SK-N-SH (cell line): ENCODE data around the gene OGFOD2. TPM values are rescaled to one million over a fixed set of nuclear protein-coding genes. Genes with fewer than 3 reads are reported as not detected.

Source experiments
- CTCF ChIA-PET: fragments of 300-600, 350-600 bp; formaldehyde crosslinking; extraction: SDS; loops from one replicate; lab custom pipeline; 2021; lab: Yijun Ruan, JAX
- POLR2A ChIA-PET: fragments of 350-600 bp; sonication (Branson Sonifier 250); formaldehyde crosslinking; extraction: SDS; loops from one replicate; lab custom pipeline; 2020; ENCODE audit warnings: antibody characterized with exemption, inconsistent platforms; lab: Yijun Ruan, JAX
- DNase-seq: peaks from one replicate; pipeline ENCODE4 v3.0.0; 2012
- H2AFZ ChIP-seq: fragments of 200-600 bp; sonication (generic); 2 replicates; pipeline ENCODE4 v1.8.1; 2016; ENCODE audit warnings: antibody characterized with exemption, mild to moderate bottlenecking, low read depth
- H3F3A ChIP-seq: fragments of 200-600 bp; sonication (generic); replicated peaks from 2 replicates; pipeline ENCODE3; 2016; ENCODE audit warnings: antibody characterized with exemption, mild to moderate bottlenecking; ENCODE audit not compliant: insufficient read depth
- H3K27ac ChIP-seq, 2 experiments: fragments of 200-500 bp in 1 of 2; fragments of 200-600 bp in 1 of 2; sonication (Bioruptor generic) in 1 of 2; sonication (generic), shearing (Covaris generic) in 1 of 2; 2 replicates each; pipeline versions ENCODE4 v1.5.1 to v1.6.1; 2014 to 2016; ENCODE audit warnings: low read depth in 2 of 2, inconsistent platforms in 1 of 2, low read length in 1 of 2, mild to moderate bottlenecking in 1 of 2, mixed read lengths in 1 of 2
- H3K27me3 ChIP-seq: fragments of 200-600 bp; sonication (generic), shearing (Covaris generic); 2 replicates; pipeline ENCODE4 v1.6.1; 2016; ENCODE audit warnings: mixed run types; ENCODE audit not compliant: insufficient read depth
- H3K36me3 ChIP-seq, 2 experiments: fragments of 200-500 bp in 1 of 2; fragments of 200-600 bp in 1 of 2; sonication (Bioruptor generic) in 1 of 2; sonication (generic) in 1 of 2; replicated peaks in 1 of 2; 2 replicates each; pipeline versions ENCODE3 to v1.5.1; 2014 to 2016; ENCODE audit warnings: low read length in 1 of 2, mild to moderate bottlenecking in 1 of 2; ENCODE audit not compliant: insufficient read depth in 2 of 2, control insufficient read depth in 1 of 2
- H3K4me1 ChIP-seq, 2 experiments: fragments of 200-500 bp in 1 of 2; fragments of 200-600 bp in 1 of 2; sonication (Bioruptor generic) in 1 of 2; sonication (generic), shearing (Covaris generic) in 1 of 2; 2 replicates each; pipeline versions ENCODE4 v1.5.1 to v1.6.1; 2014 to 2016; ENCODE audit warnings: low read depth in 1 of 2, low read length in 1 of 2, mixed run types in 1 of 2; ENCODE audit not compliant: insufficient read depth in 2 of 2, control insufficient read depth in 1 of 2
- H3K4me2 ChIP-seq: fragments of 200-600 bp; sonication (generic), shearing (Covaris generic); 2 replicates; pipeline ENCODE4 v1.6.1; 2017; ENCODE audit warnings: mixed run types
- H3K4me3 ChIP-seq, 2 experiments: fragments of 200-500 bp in 1 of 2; fragments of 200-600 bp in 1 of 2; sonication (Bioruptor generic) in 1 of 2; sonication (generic), shearing (Covaris generic) in 1 of 2; 2 replicates each; pipeline versions ENCODE4 v1.5.1 to v1.8.1; 2014 to 2016; ENCODE audit warnings: low read depth in 2 of 2, inconsistent platforms in 1 of 2, low read length in 1 of 2, mild to moderate bottlenecking in 1 of 2, mixed read lengths in 1 of 2, moderate library complexity in 1 of 2
- H3K79me2 ChIP-seq: fragments of 200-600 bp; sonication (generic); 2 replicates; pipeline ENCODE4 v1.8.1; 2017; ENCODE audit warnings: mild to moderate bottlenecking; ENCODE audit not compliant: insufficient read depth
- H3K9ac ChIP-seq: fragments of 200-600 bp; sonication (generic); 2 replicates; pipeline ENCODE4 v1.6.1; 2017; ENCODE audit warnings: mixed run types
- H3K9me2 ChIP-seq: fragments of 200-600 bp; sonication (generic); 2 replicates; pipeline ENCODE4 v1.6.1; 2017; ENCODE audit warnings: mixed run types
- H3K9me3 ChIP-seq: fragments of 200-600 bp; sonication (generic); 2 replicates; pipeline ENCODE4 v1.6.1; 2017; ENCODE audit warnings: mixed run types, mild to moderate bottlenecking, moderate library complexity
- H4K20me1 ChIP-seq: fragments of 200-600 bp; sonication (generic); 2 replicates; pipeline ENCODE4 v1.6.1; 2017; ENCODE audit warnings: mild to moderate bottlenecking, mixed run types; ENCODE audit not compliant: insufficient read depth
- FOXJ3 ChIP-seq: sonication (generic); formaldehyde crosslinking; IDR thresholded peaks from 2 replicates; pipeline ENCODE4 v1.5.1; 2020; ENCODE audit warnings: mild to moderate bottlenecking, missing genetic modification reagents
- FOXM1 ChIP-seq: IDR thresholded peaks from 2 replicates; pipeline ENCODE4 v1.4.0; 2012; ENCODE audit warnings: low read depth, mild to moderate bottlenecking
- JUND ChIP-seq: IDR thresholded peaks from 2 replicates; pipeline ENCODE4 v1.4.0; 2012
- MAX ChIP-seq: IDR thresholded peaks from 2 replicates; pipeline ENCODE4 v1.4.0; 2012; ENCODE audit warnings: low read depth
- MXI1 ChIP-seq: IDR thresholded peaks from 2 replicates; pipeline ENCODE4 v1.6.1; 2012; ENCODE audit warnings: mild to moderate bottlenecking, low read depth, low read length, improper control_type of control experiment
- NFIC ChIP-seq: IDR thresholded peaks from 2 replicates; pipeline ENCODE4 v1.4.0; 2012; ENCODE audit warnings: borderline replicate concordance
- SMC3 ChIP-seq: IDR thresholded peaks from 2 replicates; pipeline ENCODE4 v1.6.1; 2012; ENCODE audit warnings: low read depth, low read length, improper control_type of control experiment
- TCF12 ChIP-seq: IDR thresholded peaks from 2 replicates; pipeline ENCODE4 v1.4.0; 2012
- TEAD4 ChIP-seq: IDR thresholded peaks from 2 replicates; pipeline ENCODE4 v1.4.0; 2012; ENCODE audit warnings: mild to moderate bottlenecking, borderline replicate concordance; ENCODE audit not compliant: insufficient read depth
- USF2 ChIP-seq: fragments of 150-350 bp; IDR thresholded peaks from 2 replicates; pipeline ENCODE4 v1.6.1; 2017; ENCODE audit warnings: antibody characterized with exemption, low read length, low read depth, borderline replicate concordance
- YY1 ChIP-seq: IDR thresholded peaks from 2 replicates; pipeline ENCODE4 v1.4.0; 2012; ENCODE audit warnings: low read depth, mild to moderate bottlenecking
- ZBTB33 ChIP-seq: IDR thresholded peaks from 2 replicates; pipeline ENCODE4 v1.4.0; 2012; ENCODE audit warnings: low read depth, borderline replicate concordance
- WGBS: methylation state at CpG from one replicate; pipeline ENCODE4 v1.1.6; 2017; ENCODE audit warnings: low lambda C conversion rate; 5-methylcytosine and 5-hydroxymethylcytosine counted together
- polyA plus RNA-seq, 3 experiments: library from polyadenylated mRNA; depleted of rRNA; stranded (reverse); fragments of >200 nt; gene quantifications; 2 replicates each; pipeline ENCODE4 v1.2.3, GENCODE V29; 2012

OGFOD2 gene
- polyA plus RNA-seq, 1 of the 3 experiments (the other 2 are of a cell fraction) = 22.0 TPM

GRCh38 chr12:122959566-122960192, 15.4 kb upstream of the OGFOD2 start:
- no peak overlapping the region for H2AFZ ChIP-seq
- no peak overlapping the region for H3K27ac ChIP-seq
- no peak for DNase-seq
- no peaks in the 10 kb centered on the region for H3K27me3 ChIP-seq
- no peaks in the 10 kb centered on the region for H4K20me1 ChIP-seq
- H3K4me3 ChIP-seq = no peak overlapping the region
- 93% methylated on average over 22 of the region's 35 CpGs for WGBS
- peaks cover 4% of the 10 kb centered on the region for H3F3A ChIP-seq
- H3K4me1 ChIP-seq = peaks cover 6 to 13% of the 10 kb centered on the region in 2 experiments; a peak in 2 of 4 replicates
- H3K36me3 ChIP-seq = no peaks in the 10 kb centered on the region
- POLR2A ChIA-PET = no interaction called here
- H3K79me2 ChIP-seq = no peaks in the 10 kb centered on the region
- TF ChIP-seq MXI1 = no peak
- no peak for TF ChIP-seq FOXJ3 (CRISPR knock-in tag)
- H3K9ac ChIP-seq = no peak overlapping the region
- H3K4me2 ChIP-seq = no peak overlapping the region
- H3K9me3 ChIP-seq = no peaks in the 10 kb centered on the region
- CTCF ChIA-PET = interaction anchor here (2.7 kb wide), 1 partner anchor 166 kb away, joined by 10 read pairs; no protein-coding TSS in a partner anchor
- no peaks in the 10 kb centered on the region for H3K9me2 ChIP-seq

GRCh38 chr12:122960193-122960569, 14.9 kb upstream of the OGFOD2 start:
- WGBS = 94% methylated on average over 8 of the region's 8 CpGs
- ChIA-PET POLR2A (no interaction called here), CTCF (interaction anchor here (2.7 kb wide), 1 partner anchor 167 kb away, joined by 10 read pairs; no protein-coding TSS in a partner anchor)
- Histone ChIP-seq H3K36me3 (no peaks in the 10 kb centered on the region), H3K9ac (no peak overlapping the region), H3K79me2 (no peaks in the 10 kb centered on the region), H3K4me1 (peaks cover 6 to 13% of the 10 kb centered on the region in 2 experiments; a peak in 2 of 4 replicates), H3K4me3 (no peak overlapping the region), H3K4me2 (no peak overlapping the region), H4K20me1 (no peaks in the 10 kb centered on the region), H3K27ac (no peak overlapping the region), H2AFZ (no peak overlapping the region), H3K9me3 (no peaks in the 10 kb centered on the region), H3F3A (peaks cover 4% of the 10 kb centered on the region), H3K27me3 (no peaks in the 10 kb centered on the region), H3K9me2 (no peaks in the 10 kb centered on the region)
- TF ChIP-seq SMC3 = no peak
- no peak for TF ChIP-seq ZBTB33
- TF ChIP-seq TCF12 = no peak
- TF ChIP-seq MAX = no peak
- TF ChIP-seq TEAD4 = no peak
- no peak for TF ChIP-seq FOXJ3 (CRISPR knock-in tag)
- TF ChIP-seq YY1 = no peak
- no peak for TF ChIP-seq NFIC
- no peak for TF ChIP-seq USF2
- no peak for TF ChIP-seq FOXM1
- no peak for TF ChIP-seq JUND
- no peak for DNase-seq
